ENCODE results near the gene ARHGAP44. TPM values are rescaled to one million over a fixed set of nuclear protein-coding genes. Genes with fewer than 3 reads are reported as not detected.

Gene ARHGAP44
- total RNA-seq, 1 donor from 2014 or later: 5.8 TPM

DNA sequence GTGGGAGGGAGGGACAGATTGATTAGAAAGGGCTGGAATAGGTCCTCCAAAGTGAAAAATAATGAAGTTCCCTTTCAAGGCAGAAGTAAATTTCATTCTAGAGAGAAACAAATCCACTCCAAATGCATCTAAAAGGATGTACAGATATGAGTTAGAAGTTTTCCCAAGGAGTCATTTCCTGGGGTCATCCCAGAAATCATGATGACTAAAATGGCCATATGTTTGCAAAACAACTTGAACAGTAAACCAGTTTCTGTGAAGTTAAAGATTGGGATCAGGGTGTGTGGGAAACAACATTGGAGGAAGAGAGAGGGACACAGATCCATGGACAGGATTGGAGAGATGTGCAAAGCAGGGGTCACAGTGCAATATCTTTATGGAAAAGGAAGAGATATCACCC is 32.5 kb upstream of the ARHGAP44 start:
- DNase-seq (ENCODE audit: low read depth): no peak
- TF ChIP-seq, protein P1, sequence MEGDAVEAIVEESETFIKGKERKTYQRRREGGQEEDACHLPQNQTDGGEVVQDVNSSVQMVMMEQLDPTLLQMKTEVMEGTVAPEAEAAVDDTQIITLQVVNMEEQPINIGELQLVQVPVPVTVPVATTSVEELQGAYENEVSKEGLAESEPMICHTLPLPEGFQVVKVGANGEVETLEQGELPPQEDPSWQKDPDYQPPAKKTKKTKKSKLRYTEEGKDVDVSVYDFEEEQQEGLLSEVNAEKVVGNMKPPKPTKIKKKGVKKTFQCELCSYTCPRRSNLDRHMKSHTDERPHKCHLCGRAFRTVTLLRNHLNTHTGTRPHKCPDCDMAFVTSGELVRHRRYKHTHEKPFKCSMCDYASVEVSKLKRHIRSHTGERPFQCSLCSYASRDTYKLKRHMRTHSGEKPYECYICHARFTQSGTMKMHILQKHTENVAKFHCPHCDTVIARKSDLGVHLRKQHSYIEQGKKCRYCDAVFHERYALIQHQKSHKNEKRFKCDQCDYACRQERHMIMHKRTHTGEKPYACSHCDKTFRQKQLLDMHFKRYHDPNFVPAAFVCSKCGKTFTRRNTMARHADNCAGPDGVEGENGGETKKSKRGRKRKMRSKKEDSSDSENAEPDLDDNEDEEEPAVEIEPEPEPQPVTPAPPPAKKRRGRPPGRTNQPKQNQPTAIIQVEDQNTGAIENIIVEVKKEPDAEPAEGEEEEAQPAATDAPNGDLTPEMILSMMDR (conservative IDR thresholded peaks at IDR 0.05; ENCODE audit: low read depth, low read length): no peak

DNA sequence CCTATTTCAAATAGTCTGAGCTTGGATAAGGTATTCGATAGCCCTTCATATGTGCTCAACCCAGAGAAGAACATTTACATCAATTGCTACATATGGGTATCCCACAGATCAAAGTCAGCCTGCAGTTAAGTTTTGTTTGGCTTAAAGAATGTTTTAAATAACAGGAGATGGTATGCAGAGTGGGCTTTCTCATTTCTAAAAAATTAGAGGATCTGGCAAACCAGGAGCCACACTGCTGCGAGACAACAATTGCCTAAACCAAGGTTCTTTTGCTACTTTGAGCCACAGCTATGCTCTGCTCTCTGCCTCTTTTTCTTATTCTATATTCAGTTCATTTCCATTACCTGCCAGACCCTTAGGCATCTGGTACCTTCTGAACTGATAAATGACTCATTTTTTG is 30.2 kb upstream of the ARHGAP44 start:
- no peak for DNase-seq (ENCODE audit: low read depth)
- TF ChIP-seq, protein P1 (conservative IDR thresholded peaks at IDR 0.05; ENCODE audit: low read depth, low read length): no peak
- H3K4me3 ChIP-seq (ENCODE audit: low read depth, low read length): no peak overlapping the region

More for the DNA sequence above, 32.5 kb upstream of the ARHGAP44 start:
- no peak overlapping the region for H3K4me3 ChIP-seq (ENCODE audit: low read depth, low read length)

DNA sequence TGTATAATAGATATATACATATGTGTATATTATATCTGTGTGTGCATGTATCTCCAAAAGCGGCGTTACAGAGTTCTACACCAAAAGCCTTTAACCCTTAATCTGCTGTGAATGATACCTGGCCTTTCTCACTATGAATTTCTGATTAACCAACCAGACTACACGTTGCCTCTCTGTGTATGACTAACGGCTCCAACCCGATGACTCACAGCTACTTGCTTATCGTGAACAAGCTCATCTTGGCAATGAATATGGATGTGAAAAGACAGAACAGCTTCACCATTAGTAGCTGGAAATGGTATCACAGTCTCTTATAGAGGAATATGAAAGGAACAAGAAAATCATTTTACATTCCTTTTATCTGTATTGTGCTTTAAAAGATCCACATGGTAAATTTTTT is 23.8 kb upstream of the ARHGAP44 start:
- no peak for DNase-seq (ENCODE audit: low read depth)
- no peak overlapping the region for H3K4me3 ChIP-seq (ENCODE audit: low read depth, low read length)
- TF ChIP-seq, protein P1 (conservative IDR thresholded peaks at IDR 0.05; ENCODE audit: low read depth, low read length): no peak

DNA sequence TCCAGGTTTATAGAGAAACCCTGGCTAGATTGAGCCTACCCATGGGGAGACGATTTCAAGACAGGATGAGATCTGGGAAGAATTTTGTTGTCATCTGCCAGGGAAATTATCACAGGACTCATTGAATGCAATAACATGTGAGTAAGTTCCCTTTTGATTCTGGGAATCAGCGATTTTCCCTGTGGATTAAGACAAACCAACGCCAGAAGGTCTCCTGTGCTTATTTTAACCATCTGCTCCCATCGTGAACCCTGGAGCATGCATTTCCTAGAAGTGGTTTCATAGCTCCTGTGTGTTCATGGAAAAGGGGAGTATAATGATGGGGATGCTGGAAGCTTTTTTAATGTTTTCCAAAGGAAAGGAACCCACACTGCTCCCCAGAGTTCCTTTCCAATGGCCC is 21.0 kb upstream of the ARHGAP44 start:
- no peak for DNase-seq (ENCODE audit: low read depth)
- TF ChIP-seq, protein P1 (conservative IDR thresholded peaks at IDR 0.05; ENCODE audit: low read depth, low read length): no peak
- H3K4me3 ChIP-seq (ENCODE audit: low read depth, low read length): no peak overlapping the region

DNA sequence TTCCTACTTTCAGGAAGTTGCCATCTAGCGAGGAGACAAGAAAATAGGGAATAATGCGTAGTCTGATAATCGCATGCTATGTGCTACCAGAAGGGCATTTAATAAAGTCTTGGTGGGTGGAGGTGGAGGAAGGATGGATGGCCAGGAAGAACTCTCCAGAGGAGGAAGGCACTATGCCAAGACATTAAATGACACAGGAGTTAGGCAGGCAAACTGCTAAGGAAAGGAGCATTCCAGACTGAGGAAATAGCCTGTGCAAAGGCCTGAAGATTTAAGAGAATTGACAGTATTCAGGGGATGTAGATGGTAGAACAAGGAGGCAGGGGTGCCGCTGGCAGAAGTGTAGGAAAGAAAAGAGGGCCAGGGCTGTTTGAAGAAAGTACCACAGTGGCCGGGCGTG is 19.3 kb upstream of the ARHGAP44 start:
- TF ChIP-seq, protein P1 (conservative IDR thresholded peaks at IDR 0.05; ENCODE audit: low read depth, low read length): no peak
- H3K4me3 ChIP-seq (ENCODE audit: low read depth, low read length): no peak overlapping the region
- no peak for DNase-seq (ENCODE audit: low read depth)

DNA sequence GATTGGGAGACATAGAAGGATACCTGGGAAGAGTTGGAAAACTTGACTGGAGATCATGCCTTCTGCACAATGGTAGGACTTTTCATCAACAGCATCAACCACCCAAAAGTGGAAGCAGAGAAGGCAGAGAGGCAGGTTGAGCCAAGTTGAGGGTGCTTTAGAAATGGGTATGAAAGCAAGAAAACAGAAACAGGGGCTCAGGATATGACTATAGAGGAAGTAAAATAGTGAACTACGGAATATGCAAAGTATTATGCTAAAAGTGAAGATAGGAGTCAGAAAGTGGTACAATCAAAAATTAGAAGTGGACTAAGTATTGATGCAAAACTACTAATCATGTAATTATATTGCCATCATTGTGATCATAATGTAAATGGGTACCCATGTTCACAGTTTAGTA is 16.1 kb upstream of the ARHGAP44 start:
- TF ChIP-seq, protein P1 (conservative IDR thresholded peaks at IDR 0.05; ENCODE audit: low read depth, low read length): no peak
- DNase-seq (ENCODE audit: low read depth): no peak
- no peak overlapping the region for H3K4me3 ChIP-seq (ENCODE audit: low read depth, low read length)

DNA sequence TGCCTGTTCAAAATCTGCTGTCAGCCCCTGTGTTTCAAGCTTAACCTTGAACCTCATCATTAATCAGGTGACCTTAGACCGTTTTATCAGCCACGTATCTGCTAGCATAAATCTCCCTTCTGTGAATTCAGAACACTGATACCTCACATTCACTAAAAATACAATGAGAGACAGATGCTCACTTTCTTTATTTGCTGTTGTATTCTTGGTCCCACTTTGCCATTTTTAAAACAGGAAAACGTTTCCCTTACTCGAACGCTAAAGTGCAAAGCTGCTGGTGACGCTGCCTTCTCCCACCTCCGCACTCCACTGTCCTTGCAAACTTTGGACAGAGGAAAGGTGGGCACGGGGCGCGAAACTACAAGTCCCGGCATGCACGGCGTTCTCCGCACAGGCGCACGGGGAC is 220 bp upstream of the ARHGAP44 start:
- no peak for DNase-seq (ENCODE audit: low read depth)
- TF ChIP-seq, protein P1 (conservative IDR thresholded peaks at IDR 0.05; ENCODE audit: low read depth, low read length): no peak
- H3K4me3 ChIP-seq (ENCODE audit: low read depth, low read length): peak overlapping the region; percentile 63

All from epithelial cell of proximal tubule (primary cell).